LNCAP (cell line): ENCODE results near the gene ZNF536.

Experiments
- TF ChIP-seq, protein P1 (sequence below): fragments of 450-650 bp; IDR thresholded peaks from 2 replicates; pipeline ENCODE4 v1.5.1; 2017; ENCODE audit warnings: mild to moderate bottlenecking

Gene ZNF536

DNA sequence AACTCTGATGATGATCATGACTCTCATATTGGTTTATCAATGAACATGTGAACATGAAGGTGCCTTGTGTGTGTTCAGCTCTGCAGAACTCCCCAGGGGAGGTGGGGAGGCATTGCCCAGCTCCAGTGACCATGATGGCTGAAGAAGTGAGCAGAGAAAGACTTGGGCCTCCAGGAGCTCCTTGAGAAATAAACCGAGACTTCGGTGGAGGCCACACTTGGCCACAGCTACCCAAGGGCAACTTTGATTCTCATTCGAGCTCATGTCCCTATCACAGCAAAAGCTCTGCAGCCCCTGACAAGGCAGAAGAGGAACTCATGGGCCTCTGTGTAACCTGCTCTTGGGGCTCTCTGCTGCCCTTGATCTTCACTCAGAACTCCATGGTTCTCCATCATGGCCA, 44.1 kb upstream of the ZNF536 start:
- TF ChIP-seq, protein P1, sequence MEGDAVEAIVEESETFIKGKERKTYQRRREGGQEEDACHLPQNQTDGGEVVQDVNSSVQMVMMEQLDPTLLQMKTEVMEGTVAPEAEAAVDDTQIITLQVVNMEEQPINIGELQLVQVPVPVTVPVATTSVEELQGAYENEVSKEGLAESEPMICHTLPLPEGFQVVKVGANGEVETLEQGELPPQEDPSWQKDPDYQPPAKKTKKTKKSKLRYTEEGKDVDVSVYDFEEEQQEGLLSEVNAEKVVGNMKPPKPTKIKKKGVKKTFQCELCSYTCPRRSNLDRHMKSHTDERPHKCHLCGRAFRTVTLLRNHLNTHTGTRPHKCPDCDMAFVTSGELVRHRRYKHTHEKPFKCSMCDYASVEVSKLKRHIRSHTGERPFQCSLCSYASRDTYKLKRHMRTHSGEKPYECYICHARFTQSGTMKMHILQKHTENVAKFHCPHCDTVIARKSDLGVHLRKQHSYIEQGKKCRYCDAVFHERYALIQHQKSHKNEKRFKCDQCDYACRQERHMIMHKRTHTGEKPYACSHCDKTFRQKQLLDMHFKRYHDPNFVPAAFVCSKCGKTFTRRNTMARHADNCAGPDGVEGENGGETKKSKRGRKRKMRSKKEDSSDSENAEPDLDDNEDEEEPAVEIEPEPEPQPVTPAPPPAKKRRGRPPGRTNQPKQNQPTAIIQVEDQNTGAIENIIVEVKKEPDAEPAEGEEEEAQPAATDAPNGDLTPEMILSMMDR = no peak

DNA sequence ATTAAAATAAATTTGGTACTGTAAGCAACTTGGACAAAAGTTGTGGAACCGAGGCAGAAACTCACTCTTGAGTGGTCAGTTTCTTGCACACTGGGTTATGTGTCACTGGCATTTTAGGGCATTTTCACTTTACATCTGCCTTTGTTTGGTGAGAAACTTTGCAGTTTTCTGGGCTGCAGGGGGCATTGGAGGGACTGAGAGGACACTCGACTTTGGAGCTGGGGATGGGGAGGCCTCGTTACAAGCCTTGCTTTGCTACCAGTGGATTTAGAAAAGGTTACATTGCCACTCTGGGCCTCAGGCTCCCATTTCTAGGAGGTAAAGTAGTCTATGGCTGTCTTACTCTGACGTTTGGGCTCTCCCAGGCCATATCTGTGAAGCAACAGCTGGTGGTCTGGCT, 41.9 kb upstream of the ZNF536 start:
- TF ChIP-seq, protein P1 = no peak

DNA sequence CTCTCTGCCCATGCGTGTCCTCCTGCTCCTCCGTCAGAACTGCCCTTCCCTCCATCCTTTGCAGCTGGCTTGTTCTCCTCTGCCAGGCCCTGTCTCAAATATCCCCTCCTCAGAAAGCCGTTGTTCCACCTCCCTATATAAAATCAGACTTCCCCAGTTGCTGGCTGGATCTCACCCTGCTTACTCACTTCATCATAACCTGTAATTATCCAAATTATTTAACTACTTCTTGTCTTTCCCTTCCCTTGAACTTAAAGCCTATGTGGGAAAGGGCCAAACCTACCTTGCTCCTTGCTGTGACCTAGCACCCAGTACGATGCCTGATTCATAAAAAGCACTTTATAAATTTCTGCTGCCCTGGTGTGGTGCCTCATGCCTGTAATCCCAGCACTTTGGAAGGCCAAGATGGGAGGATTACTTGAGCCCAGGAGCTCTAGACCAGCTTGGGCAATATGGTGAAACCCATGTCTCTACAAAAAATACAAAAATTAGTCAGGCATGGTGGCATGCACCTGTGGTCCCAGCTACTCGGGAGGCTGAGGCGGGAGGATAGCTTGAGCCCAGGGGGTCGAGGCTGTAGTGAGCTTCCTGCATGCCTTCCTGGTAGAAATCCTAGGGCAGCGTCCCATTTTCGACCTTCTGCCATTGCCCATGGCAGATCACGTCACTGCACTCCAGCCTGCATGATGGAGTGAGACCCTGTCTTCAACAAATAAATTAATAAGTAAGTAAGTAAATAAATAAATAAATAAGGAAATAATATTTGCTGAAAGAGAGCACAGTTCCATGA, 39.5 kb upstream of the ZNF536 start:
- TF ChIP-seq, protein P1 = no peak

DNA sequence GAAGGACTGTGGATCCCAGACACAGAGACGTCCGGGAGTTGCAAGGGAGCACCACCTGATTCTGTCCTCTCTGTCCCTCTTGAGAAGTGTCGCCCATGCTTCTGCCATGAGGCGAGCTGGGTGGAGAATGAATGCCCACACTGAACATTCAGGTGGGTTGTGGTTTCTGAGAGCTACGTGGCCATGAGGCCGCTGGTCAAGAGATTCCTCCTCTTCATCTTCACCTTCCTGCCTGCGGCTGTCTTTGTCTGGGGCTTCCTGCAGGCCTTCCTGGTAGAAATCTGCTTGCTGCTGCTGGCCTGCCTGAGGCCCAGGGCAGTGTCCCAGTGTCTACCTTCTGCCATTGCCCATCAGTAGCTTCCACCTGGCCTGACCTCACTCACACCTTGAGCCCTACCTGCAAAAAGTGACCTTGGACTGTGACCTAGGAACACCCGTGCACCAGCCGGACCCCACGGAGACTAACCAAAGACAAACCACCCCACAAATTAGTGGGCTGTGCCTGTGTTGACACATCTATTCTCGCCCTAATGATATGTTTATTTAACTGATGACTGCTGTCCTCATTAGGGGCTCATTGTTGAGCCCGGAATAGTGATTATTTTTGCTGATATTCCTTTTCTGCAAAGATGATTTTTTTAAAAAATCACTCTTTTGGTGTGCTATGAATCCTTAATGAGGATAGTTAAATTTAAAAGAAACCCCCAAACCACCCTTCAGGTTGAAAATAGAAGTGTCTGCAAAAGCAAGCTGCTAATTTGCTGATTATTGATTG, 38.7 kb upstream of the ZNF536 start:
- TF ChIP-seq, protein P1 = no peak

DNA sequence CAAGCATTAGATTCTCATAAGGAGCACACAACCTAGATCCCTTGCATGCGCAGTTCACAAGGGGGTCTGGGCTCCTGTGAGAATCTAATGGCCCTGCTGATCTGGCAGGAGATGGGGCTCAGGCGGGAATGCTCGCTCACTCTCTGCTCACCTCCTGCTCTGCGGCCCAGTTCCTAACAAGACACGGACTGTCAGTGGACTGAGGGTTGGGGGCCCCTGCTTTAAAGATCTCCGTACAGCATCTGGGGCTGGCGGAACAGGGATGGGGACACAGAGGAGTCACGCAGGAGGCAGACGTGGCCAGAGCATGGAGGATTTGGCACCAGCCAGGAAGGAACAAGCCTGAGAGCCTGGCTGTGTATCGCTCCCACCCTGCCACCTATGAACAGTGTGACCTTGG, 37.3 kb upstream of the ZNF536 start:
- TF ChIP-seq, protein P1 = no peak

DNA sequence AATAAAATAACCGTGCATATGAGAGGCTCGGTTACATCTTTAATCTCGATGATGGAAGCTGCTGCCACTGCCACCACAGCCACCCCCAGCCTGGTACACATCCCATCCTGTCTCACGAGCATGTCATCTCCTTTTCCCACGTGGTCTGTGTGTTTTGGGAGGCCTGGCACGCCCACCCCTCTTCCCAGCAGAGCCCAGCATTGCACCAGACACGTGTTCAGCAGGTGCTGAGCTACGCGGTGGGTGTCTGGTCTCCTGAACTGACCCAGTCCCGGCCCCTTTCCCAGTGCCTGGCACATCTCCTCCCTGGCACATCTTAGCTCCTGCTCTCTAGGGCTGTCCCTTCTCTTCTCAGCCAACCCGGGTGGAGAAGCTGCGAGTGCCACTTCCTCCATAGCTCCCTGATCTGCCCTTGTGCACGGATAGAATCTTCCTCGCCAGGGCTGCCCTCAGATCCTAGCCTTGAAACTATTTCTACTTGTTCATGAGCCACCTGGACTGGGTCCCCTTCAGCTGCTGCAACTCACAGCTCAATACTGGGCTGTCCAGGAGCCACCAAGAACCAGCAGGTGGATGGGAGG, 36.8 kb upstream of the ZNF536 start:
- TF ChIP-seq, protein P1 = no peak

DNA sequence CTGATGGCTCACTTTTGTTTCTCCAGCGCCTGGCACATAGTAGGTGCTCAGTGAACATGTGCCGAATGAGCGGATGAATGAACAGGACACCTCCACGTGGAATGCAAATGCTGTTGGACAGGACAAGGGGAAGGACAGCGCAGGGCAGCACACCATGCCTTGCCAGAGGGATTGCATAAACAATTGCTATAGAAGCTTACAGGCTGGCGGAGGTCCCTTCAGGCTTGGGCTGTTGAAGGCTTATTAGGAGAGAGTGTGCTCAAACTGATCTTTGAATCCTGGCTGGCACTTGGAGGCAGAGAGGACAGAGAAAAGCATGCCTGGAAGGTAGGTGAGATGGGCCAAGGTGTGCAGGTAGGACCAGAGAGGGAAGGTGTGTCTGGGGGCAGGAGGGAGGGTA, 35.9 kb upstream of the ZNF536 start:
- TF ChIP-seq, protein P1 = no peak
